ENCODE measurements around the gene VWF.
"Not testable (repeated sequence)": the region's sequence is repeated elsewhere in the genome, so short reads cannot be mapped to it uniquely, and the experiment has no call there.

The VWF gene
- 0 reads per million in 2 experiments for total RNA-seq

DNA sequence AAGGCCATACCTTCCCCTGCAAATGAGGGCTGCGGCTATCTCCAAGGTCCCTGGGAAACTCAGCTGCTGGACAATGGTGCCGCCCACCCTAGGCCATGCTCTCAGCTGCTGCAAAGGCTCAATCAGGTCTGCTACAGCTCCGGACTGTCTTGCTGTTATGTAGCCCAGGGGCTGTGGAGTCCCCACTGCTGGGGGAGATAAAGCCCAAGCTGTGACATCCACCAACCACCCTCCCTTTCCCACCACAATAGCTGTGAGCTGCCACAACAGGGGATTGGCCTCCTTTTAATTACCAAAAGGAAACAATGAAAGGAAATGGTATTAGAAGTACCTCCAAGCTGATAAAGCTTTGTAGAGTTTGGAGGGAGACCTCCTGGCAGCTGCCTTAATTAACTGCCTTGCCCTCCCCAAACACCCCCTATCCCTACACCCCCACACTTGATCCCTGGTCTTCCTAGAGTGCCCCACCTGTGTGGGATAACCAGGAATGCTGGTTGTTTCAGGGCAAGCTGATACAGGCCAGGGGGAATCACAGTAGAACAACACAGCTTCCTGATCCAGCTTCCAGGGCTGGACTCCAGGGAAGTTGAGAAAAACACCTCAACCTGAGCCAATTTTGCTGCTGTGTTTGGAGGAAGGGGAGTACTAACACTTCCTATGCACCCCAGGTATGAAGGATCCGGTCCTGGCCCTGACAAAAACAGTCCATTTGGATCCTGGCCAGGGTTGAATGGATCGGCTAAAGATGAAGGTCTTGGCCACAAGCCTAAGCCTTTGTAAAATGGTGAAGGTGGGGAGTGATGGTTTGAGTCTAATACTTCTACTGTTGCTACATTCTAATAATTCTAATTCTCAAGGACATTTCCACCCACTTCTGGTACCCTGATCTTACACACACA, at the start of gene VWF:
TSS of gene VWF (minus strand) at position 260 of the 899 bp plus-strand sequence. CDS start 1,474 bp downstream, outside the sequence.
- DNase-seq (ENCODE audit: low read depth) = no peak

DNA sequence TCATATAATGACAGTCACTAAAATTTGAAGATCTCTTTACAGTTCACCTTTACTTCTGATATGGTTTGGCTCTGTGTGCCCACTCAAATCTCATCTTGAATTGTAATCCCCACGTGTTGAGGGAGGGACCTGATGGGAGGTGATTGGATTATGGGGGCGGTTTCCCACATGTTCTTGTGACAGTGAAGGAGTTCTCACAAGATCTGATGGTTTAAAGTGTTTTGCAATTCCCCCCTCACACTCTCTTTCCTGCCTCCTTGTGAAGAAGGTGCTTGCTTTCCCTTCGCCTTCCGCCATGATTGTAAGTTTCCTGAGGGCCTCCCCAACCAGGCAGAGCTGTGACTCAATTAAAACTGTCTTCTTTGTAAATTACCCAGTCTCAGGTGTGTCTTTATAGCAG, 48.4 kb upstream of the VWF start:
- no peak for DNase-seq (ENCODE audit: low read depth)

DNA sequence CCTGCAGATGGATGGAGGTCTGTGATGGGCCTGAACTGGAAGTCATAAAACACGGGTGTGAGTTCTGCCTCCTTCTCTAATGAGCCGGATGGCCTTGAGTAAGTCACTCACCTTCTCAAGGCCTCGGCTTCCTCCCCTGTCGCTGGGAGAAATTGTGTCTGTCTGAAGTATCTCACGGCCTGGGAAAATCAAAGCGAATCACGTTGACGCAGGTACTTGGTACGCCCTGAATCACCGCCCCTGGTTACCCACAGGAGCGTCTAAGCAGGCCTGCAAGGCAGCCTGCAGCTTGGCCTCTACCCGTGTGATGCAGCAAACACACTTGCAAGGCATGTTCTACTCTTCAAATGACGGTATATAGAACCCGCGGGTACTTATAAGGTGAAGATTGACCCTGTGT, 47.6 kb upstream of the VWF start:
- DNase-seq (ENCODE audit: low read depth) = no peak

DNA sequence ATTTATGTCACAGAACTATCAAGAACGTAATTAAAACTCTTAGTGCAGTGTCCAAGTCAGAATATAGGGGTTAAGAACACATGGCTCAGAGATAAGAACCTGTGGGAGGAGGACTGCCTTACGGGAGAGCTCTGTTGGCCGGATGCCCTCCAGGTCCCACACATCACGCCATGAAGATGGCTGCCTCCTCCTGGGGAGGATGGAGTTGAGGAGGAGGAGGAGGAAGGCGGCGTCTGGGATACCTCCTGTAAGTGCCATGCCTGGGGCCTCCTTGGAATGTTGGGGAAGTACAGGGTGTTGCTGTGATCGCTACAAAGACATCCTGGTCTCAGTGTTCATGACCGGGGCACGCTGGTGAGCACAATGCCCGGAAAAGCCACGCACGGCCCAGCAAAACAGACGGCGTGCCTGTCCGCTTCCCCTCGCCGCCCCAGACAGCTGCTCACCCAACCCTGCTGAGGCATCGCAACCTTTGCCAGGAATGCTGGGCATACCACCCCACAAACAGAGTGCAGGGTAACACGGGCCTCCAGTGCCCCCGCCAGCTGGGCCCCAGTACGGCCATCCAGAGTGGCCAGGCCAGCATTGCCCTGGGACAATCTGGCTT, 47.0 kb upstream of the VWF start:
- DNase-seq (ENCODE audit: low read depth) = no peak

DNA sequence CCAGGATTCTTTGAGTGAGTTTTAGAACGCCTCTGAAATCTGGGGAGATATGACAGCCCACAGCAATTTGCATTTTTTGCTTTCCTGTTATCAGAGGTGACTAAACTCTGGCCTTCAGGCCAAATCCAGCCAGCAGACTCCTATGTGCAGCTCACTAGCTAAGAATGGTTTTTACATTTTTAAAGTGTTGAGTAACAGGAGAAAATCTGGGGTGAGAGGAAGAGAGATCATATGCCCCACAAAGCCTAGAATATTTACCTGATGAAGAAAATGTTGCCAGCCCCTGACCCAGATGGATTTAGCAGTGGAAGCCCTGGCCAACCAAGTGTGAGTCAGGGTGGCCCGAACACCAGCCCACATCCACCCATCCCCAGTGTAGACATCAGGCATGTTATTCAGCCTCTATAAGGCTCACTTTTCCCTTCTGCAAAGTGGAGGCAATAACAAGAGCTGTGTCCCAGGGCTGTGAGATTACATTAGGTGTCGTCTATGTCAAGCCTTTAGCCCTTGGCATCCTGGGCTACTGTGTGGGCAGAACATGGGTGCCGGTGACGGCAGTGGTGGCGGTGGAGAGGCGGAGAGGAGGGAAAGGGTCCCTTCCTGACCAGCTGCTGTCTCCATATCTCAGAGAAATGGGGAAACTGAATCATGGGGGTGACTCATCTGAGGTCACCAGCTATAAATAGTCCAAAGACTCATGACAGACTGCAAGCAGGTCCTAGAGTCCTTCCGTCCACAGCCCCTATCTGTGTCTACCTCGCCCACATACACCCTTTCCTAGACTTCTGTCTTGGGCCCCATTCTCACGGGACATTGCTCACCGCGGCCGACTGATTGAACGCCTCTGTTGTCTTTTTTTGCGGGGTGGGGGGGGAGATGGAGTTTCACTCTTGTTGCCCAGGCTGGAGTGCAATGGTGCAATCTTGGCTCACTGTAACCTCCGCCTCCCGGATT, 43.1 kb upstream of the VWF start:
- no peak for DNase-seq (ENCODE audit: low read depth)

DNA sequence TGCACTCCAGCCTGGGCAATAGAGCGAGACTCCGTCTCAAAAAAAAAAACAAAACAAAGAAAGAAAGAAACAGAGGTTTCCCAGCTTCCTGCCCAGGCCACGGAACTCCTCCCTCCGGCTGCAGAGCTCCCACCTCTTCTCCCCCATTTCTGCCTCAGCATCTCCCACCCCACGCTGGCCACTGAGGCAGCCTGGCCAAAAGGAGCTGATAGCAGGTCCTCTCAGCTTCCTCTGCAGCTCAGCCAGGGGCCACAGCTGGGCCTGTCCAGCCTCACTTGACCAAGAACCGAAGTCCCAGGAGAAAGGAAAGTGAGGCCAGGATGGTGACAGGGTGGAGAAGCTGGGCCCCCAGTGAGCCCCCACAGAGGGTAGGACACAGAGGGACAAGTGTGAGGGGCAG, 42.3 kb upstream of the VWF start:
- DNase-seq (ENCODE audit: low read depth) = no peak

DNA sequence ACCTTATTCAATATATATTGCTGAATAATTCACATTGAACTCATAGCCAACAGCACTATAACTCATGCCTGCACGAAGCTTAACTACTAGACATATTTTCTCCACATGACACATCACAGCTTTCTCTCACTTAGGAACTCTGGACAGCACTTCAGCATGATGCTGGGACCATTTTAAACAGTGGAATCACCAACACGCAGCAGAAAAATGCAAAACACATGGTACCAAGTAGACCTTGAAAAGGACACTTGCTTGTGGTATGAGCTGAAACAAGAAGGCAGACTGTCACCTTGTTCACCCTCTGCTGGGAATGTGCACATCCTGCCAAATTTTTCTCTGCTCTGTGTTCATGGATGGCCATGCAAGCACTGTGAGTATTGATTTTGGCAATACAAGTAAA, 40.9 kb upstream of the VWF start:
- no peak for DNase-seq (ENCODE audit: low read depth)

DNA sequence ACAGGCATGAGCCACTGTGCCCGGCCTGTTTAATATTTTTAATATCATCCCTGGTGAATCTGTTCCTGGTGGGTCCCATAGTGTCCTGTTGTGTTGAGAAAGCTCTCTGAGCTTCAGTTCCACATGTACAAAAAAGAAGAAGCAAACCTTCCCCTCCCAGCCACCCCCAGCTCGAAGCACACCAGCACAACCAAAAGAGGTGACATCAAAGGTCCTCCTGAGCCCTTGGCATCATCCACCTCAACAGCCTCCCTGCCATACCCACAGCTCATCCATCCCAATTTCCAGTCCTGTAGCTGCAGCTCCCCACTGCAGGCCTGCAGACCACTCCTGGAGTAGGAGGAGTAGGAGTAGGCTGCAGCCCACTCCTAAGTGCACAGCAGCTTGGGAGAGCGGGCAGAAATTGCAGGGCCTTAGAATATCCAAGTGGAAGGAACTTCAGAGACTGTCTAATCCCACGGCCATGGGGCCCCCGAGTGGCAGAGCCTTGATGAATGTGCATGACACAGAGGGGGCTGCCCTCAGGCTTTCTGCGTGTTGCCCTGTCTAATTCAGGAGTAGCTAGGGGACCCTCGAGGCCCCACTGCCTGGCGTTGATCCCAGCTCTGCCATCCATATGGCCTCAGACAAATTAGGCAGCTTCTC, 39.1 kb upstream of the VWF start:
- no peak for DNase-seq (ENCODE audit: low read depth)

DNA sequence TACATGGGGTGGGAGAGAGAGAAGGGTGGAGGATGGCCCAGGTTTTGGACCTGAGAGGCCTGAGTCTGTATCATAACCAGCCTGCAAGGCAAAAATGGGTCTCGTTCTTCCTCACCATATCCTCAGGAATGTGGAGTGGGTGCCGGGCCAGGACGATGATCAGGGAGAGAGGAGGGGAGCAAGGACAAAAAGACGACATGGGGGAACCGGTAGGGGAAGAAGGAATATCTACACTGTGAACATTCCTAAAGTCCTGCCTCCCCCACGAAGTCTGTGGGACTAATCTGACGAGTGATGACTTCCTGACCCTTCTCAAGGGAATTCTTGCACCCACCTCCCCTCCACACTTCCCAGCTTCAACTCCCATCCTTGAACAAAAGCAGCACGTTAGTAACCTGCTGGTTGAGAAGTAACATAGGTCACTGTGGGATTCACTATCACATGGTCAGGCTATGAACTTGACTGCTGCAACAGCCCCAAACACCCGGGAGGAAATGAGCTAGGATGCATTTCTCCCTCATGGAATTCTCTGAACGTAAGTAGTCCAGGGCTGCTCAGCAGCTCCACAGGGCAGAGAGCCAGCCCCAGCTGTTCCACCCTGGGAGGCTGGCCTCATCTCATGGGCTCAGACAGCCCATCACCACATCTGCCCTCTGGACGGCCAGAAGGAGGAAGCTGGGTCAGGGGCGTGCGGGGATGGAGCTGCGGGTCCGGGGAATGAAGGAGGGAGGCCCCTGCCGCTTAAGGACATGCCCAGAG, 36.8 kb upstream of the VWF start:
- DNase-seq (ENCODE audit: low read depth) = no peak

DNA sequence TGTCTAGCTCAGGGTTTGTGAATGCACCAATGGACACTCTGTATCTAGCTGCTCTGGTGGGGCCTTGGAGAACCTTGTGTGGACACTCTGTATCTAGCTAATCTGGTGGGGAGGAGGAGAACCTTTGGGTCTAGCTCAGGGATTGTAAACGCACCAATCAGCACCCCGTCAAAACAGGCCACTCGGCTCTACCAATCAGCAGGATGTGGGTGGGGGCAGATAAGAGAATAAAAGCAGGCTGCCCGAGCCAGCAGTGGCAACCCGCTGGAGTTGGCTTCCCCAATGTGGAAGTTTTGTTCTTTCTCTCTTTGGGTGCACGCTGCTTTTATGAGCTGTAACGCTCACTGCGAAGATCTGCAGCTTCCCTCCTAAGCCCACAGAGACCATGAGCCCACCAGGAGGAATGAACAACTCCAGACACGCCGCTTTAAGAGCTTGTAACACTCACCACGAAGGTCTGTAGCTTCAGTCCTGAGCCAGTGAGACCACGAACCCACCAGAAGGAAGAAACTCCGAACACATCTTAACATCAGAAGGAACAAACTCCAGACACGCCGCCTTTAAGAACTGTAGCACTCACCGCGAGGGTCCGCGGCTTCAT, 35.7 kb upstream of the VWF start:
- DNase-seq (ENCODE audit: low read depth) = not testable (repeated sequence)

DNA sequence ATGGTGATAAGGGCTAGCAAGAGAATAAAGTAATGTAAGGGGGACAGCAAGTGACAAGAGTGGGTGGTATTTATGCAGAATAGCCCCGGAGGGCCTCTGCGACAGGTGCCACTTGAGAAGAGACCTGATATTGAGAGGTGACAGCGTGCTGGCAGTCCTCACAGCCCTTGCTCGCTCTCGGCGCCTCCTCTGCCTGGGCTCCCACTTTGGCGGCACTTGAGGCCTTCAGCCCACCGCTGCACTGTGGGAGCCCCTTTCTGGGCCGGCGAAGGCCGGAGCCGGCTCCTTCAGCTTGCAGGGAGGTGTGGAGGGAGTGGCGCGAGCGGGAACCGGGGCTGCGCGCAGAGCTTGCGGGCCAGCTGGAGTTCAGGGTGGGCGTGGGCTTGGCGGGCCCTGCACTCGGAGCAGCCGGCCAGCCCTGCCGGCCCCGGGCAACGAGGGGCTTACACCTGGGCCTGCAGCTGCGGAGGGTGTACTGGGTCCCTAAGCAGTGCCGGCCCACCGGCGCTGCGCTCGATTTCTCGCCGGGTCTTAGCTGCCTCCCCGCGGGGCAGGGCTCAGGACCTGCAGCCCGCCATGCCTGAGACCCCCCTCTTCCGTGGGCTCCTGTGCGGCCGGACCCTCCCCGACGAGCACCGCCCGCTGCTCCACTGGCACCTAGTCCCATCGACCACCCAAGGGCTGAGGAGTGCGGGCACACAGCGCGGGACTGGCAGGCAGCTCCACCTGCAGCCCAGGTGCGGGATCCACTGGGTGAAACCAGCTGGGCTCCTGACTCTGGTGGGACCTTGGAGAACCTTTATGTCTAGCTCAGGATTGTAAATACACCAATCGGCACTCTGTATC, 34.9 kb upstream of the VWF start:
- DNase-seq (ENCODE audit: low read depth) = not testable (repeated sequence)

DNA sequence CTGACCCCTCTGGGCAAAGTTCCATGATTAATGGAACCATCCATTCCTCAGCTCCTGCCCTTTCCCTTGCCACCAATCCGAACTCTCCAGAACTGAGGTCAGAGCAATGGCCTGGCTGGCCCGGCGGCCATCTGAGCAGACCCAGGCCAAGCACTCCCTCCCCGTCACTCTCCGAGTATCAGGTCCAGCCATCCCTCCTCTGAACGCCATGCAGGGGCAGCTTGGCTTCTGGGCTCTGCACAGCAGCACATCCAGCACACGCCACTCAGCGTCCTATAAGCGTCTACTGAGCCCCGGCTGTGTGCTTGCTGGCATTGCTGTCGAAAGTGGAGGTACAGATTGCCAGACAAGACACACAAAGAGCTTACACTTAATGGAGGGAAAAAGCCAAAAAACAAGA, 34.3 kb upstream of the VWF start:
- no peak for DNase-seq (ENCODE audit: low read depth)

DNA sequence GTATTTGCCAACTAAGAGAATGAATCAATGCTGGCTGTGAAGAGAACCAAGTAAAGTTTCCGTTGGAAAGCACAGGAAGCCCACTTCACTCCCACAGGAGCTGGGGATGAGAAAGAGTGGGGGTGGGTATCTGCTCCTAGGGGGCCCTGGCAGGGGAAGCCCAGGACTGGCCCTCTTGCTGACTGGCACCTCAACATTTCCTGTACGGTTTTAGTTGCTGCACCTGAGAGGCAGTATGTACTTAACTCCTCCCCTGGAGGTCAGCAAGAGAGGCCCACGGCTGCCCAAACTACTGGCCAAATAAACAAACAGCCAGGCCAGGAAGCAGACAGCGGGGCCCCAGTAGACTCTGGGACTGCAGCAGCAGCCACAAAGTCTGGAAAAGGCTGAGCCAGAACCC, 33.8 kb upstream of the VWF start:
- no peak for DNase-seq (ENCODE audit: low read depth)

DNA sequence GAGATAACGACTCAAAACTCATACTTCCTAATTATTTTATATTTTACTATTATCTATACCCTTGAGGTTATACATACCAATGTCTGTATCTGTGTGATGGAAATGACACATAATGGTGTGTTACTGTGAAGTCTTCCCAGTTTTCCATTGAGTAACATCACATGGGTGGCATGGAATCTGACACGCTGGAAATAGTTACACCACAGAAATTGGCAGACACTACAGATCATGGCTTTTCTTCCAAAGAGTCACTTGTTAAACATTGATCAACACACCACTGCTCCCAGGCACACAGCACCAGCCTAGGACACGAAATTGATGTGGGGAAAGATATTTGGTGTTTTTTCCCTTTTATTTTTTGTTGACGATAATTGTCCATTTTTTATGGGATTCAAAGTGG, 33.0 kb upstream of the VWF start:
- no peak for DNase-seq (ENCODE audit: low read depth)

DNA sequence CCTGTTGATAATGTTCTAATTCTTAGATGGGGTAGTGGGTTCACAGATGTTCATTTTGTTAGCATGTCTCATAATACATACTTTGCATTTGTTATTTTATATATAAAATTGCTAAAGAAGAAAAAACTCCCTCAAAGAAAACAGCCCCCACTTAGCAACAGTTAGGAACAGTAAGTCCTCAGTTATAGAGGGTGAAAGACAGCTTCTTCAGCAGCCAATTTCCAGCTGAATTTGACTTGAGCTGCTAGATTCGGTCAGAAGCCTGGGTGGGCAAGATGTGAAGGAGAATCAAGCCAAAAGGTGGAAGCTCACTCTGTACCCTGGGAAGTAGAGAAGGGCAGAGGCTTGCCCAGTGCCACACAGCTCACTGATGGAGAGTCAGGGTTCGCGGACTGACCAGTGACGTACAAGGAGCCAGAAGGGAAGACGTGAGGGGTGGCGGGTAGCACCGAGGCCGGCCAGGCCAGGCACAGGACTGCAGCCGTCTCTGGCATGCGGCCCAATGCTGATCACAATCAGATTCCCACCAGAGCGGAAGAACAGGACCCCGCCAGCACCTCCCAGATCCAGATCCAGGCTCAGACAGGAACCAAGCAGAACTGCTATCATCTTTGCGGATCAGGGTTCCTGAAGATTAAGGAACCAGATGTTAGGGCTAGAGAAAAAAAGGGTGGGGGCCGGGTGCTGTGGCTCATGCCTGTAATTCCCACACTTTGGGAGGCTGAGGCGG, 30.4 kb upstream of the VWF start:
- DNase-seq (ENCODE audit: low read depth) = no peak

DNA sequence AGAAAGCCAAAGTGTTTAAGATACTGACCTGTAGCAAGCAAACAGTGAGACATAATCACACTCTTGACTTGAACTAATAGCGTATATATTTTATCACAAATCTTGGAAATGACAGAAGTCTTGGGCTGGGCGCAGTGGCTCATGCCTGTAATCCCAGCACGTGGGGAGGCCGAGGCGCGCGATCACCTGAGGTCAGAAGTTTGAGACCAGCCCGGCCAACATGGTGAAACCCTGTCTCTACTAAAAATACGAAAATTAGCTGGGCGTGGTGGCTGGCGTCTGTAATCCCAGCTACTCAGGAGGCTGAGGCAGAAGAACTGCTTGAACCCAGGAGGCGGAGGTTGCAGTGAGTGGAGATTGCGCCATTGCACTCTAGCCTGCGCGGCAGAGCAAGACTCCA, 24.3 kb upstream of the VWF start:
- not testable (repeated sequence) for DNase-seq (ENCODE audit: low read depth)

DNA sequence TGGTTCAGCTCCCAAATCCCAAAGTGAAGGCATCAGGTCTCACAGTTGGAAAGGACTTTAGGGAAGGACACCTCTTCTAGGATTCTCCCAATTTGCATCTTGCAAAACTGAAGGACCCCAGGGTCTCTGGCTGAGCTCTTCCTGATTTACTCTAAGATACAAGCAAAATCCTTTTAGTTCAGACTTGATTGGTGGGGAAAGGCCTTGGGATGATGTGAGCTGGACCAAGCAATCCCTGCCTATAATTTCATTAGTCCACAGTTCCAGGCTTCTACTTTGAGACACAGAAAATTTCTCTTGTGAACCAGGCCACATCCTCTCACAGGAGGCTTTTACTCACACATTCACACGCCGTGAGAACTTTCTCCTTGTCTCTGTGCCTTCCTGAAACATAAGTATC, 23.6 kb upstream of the VWF start:
- no peak for DNase-seq (ENCODE audit: low read depth)

DNA sequence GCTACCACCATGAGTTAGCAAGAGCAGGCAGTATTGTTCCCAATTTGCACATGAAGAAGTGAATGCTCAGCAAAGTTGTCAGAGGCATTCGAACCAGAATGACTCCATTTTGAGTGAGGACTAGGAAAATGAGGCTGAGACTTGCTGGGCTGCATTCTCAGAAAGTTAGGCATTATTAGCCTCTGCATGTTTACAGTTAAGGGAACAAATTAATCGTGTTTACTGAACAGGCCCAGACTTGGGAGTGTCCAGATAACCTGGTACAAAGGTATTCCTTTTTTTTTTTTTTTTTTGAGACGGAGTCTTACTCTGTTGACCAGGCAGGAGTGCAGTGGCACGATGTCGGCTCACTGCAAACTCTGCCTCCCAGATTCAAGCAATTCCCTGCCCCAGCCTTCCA, 22.5 kb upstream of the VWF start:
- DNase-seq (ENCODE audit: low read depth) = no peak

DNA sequence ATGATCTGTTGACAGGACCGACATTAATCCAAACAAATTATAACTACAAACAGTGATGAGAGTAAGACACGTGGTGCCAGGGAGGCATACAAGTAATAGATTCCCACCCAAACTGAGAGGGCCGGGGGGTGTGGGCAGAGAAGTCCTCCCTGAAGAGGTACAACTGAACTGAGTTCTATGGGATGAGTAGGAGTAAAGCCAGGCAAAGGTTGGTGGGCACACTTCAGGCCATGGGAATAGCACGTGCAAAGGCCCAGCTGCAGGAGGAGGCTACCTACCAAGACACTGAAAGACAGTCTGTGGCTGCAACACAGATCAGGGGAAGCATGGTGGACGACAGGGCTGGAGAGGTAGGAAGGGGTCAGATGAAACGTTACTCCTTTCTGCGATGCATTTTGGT, 22.0 kb upstream of the VWF start:
- no peak for DNase-seq (ENCODE audit: low read depth)
